ENCODE data around the gene DUSP22. TPM values are rescaled to one million over a fixed set of nuclear protein-coding genes. Genes with fewer than 3 reads are reported as not detected.

DUSP22 gene
- total and polyA plus RNA-seq, 8 donors, result 27.3 to 48.8 (median 33.7) TPM

- intact Hi-C loops (cut with DNase I), result no loop called here
- TF ChIP-seq CTCF (IDR thresholded peaks at IDR 0.05), result no peak
- no peaks in the 10 kb centered on the region for H3K27me3 ChIP-seq
- DNase-seq, result no peak
- H3K4me1 ChIP-seq, result peaks cover 0 to 15% of the 10 kb centered on the region in 2 donors
- no peaks in the 10 kb centered on the region for H3K36me3 ChIP-seq
- ATAC-seq, result no peak
- no peaks in the 10 kb centered on the region for H3K9me3 ChIP-seq
- H3K27ac ChIP-seq, result no peak overlapping the region
- no peak overlapping the region for H3K4me3 ChIP-seq
These were observed 28.3 kb downstream of the DUSP22 start for GRCh38 chr6:320351-321157.

GRCh38 chr6:321158-321438 is 28.8 kb downstream of the DUSP22 start:
- H3K27ac ChIP-seq, result no peak overlapping the region
- no peaks in the 10 kb centered on the region for H3K27me3 ChIP-seq
- TF ChIP-seq CTCF (IDR thresholded peaks at IDR 0.05), result no peak
- H3K36me3 ChIP-seq, result no peaks in the 10 kb centered on the region
- H3K4me3 ChIP-seq, result no peak overlapping the region
- ATAC-seq (no peak), DNase-seq (no peak)
- H3K9me3 ChIP-seq, result no peaks in the 10 kb centered on the region
- intact Hi-C loops (cut with DNase I), result no loop called here
- peaks cover 0 to 15% of the 10 kb centered on the region in 2 donors for H3K4me1 ChIP-seq

- Histone ChIP-seq H3K4me3 (no peak overlapping the region), H3K27me3 (no peaks in the 10 kb centered on the region), H3K36me3 (peaks cover 0 to 3% of the 10 kb centered on the region in 2 donors), H3K4me1 (peaks cover 0 to 16% of the 10 kb centered on the region in 2 donors), H3K9me3 (no peaks in the 10 kb centered on the region), H3K27ac (no peak overlapping the region)
- DNase-seq, result no peak
- intact Hi-C loops (cut with DNase I), result no loop called here
- no peak for ATAC-seq
- no peak for TF ChIP-seq CTCF (IDR thresholded peaks at IDR 0.05)
These were observed 29.4 kb downstream of the DUSP22 start for GRCh38 chr6:321536-322258.

DNA sequence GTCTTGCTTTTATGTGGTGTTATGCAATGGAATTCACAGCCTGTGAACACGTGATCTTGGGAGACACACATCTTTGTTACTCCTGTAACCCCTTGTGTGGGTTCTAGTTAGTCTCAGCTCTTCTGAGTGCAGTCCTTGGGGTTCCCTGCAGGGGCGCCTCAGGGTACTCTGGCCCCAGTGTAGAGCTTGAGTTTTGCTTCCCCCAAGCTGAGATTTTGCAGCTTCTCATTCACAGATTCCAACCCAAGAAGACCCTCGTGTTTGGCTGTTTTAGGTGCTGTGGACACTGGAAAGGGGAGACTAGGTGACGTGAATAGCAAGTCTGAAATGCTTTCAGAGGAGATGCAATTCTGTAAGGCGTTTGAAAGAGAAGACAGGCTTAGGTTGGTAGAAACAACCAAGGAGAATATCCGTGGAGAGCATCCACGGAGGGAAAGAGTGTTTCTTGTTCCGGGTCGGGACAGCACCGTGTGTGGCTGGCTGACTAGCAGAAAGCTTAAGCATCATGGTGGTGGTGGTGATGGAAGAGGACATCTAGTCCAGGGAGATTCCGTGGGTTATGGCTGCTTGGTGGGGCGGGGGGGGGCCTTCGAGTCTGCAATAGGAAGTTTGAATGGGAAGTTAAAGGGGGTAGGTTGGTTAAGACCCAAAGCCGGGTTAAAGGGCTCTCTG is 30.1 kb downstream of the DUSP22 start:
- H3K9me3 ChIP-seq, result no peaks in the 10 kb centered on the region
- peaks cover 0 to 9% of the 10 kb centered on the region in 2 donors for H3K36me3 ChIP-seq
- H3K27me3 ChIP-seq, result no peaks in the 10 kb centered on the region
- intact Hi-C loops (cut with DNase I), result no loop called here
- DNase-seq (no peak), ATAC-seq (no peak)
- no peak overlapping the region for H3K4me3 ChIP-seq
- no peak overlapping the region for H3K27ac ChIP-seq
- peaks cover 4 to 22% of the 10 kb centered on the region in 2 donors for H3K4me1 ChIP-seq
- no peak for TF ChIP-seq CTCF (IDR thresholded peaks at IDR 0.05)
